Measurements from ENCODE around the gene PLLP.

GRCh38 chr16:57284209-57284951, at the start of gene PLLP:
- TF ChIP-seq, protein P1, sequence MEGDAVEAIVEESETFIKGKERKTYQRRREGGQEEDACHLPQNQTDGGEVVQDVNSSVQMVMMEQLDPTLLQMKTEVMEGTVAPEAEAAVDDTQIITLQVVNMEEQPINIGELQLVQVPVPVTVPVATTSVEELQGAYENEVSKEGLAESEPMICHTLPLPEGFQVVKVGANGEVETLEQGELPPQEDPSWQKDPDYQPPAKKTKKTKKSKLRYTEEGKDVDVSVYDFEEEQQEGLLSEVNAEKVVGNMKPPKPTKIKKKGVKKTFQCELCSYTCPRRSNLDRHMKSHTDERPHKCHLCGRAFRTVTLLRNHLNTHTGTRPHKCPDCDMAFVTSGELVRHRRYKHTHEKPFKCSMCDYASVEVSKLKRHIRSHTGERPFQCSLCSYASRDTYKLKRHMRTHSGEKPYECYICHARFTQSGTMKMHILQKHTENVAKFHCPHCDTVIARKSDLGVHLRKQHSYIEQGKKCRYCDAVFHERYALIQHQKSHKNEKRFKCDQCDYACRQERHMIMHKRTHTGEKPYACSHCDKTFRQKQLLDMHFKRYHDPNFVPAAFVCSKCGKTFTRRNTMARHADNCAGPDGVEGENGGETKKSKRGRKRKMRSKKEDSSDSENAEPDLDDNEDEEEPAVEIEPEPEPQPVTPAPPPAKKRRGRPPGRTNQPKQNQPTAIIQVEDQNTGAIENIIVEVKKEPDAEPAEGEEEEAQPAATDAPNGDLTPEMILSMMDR (IDR thresholded peaks at IDR 0.05): no peak
- no peak for TF ChIP-seq POLR2AphosphoS5 (IDR thresholded peaks at IDR 0.05)

Measured in sigmoid colon (tissue), 4 donors.